SK-N-MC (cell line): ENCODE results near the gene FOXP2.

Experiments used
- EZH2 ChIP-seq: fragments of 200-600 bp; sonication (generic); IDR thresholded peaks from one replicate; pipeline ENCODE4 v1.6.1; 2017; ENCODE audit warnings: antibody characterized with exemption
- FOXP2 ChIP-seq: optimal IDR thresholded peaks from 2 replicates; pipeline ENCODE3; 2011; ENCODE audit warnings: mild to moderate bottlenecking, moderate library complexity; ENCODE audit not compliant: insufficient read depth; ENCODE audit errors: extremely low read length, control extremely low read depth
- POLR2AphosphoS5 ChIP-seq: IDR thresholded peaks from 2 replicates; pipeline ENCODE4 v1.6.1; 2012; ENCODE audit warnings: mild to moderate bottlenecking, low read depth, low read length, borderline replicate concordance

GRCh38 chr7:114413761-114414155, 857 bp upstream of the FOXP2 start:
- TF ChIP-seq EZH2 (no peak), POLR2AphosphoS5 (no peak), FOXP2 (no peak)
